HuH-7 (cell line): Measurements from ENCODE around the gene TUBA1C.
"Not testable (repeated sequence)": the region's sequence is repeated elsewhere in the genome, so short reads cannot be mapped to it uniquely, and the experiment has no call there.

Experiments used
- DNase-seq: peaks from one replicate; pipeline ENCODE4 v3.0.0; 2011; ENCODE audit warnings: low spot score

The TUBA1C gene

DNA sequence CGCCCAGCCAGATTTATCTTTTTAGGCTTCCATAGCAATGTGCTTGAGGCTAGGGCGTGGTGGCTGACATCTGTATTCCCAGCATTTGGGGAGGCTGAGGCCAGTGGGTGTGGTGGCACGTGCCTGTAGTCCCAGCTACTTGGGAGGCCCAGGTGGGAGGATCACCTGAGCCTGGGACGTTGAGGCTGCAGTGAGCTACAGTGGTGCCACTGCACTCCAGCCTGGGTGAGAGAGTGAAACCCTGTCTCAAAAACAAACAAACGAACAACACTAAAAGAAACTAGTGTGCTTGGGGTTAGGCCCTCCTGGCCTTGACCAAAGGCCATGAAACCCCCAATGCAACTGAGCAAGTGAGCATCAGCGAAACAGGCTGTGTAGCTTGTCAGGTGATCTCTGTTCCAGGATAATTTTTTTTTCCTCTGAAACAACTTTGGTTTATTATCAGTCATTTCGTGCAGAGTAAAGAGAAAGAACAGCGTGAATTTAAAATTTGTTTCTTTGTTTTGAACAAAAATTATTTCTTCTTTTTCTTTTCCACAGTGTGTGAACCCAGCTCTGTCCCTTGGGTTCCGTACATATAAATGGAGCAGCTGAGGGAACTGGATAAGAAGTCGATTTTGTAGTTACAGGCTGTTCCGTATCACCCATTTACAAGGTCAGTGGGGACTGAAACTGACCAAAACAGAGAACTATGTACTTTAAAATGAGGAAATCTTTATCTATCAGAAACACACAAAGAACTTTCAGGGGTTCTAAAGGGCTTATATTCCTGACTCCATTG is 8.8 kb upstream of the TUBA1C start:
- no peak for DNase-seq

DNA sequence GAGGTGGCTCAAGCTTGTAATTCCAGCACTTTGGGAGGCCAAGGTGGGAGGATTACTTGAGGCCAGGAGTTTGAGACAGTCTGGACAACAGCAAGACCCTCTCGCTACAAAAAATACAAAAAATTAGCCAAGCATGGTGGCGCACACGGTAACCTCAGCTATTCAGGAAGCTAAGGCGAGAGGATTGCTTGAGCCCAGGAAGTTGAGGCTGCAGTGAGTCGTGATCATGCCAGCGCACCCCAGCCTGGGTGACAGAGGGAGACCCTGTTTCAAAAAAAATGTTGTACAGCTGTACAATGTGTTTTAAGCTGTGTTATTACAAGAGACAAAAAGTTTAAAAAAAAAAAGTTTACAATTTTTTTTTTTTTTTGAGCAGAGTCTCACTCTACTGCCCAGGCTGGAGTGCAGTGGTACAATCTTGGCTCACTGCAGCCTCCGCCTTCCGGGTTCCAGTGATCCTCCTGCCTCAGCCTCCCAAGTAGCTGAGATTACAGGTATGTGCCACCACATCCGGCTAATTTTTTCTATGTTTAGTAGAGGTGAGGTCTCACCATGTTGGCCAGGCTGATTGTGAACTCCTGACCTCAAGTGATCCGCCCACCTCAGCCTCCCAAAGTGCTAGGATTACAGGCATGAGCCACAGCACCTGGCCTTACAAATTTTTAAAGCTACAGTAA is 7.2 kb upstream of the TUBA1C start:
- not testable (repeated sequence) for DNase-seq

DNA sequence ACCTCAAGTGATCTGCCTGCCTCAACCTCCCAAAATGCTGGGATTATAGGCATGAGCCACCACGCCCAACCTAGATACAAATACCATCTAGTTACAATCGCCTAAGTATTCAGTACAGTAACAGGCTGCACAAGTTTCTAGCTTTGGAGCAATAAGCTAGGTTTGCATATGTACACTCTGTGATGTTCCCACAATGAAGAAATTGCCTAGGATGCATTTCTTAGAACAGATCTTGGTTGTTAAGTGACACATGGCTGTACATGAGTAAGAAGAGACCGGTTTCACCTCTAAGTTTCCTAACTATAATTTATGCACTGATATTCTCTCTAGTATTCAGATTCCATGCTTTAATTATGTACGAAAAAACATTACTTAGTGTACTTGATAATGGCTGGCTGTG is 5.4 kb upstream of the TUBA1C start:
- DNase-seq, result no peak

DNA sequence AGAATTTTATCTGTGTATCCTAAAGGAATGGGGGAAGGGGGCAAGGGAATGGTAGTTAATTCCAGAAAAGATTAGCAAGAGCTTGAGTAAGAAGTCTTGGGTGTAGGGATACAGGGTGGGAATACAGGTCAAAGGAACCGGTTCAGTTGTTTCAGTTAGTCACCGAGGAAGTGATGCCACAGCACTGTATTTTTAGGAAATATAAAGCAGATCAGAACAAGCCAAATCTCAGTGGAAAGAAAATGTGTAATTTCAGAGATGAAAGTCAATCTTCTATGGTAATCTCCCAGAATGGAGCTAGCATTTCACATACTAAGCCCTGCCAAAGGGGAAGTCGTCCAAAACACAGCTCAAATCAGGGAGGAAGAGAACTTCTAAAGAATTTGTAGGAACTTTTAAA is 4.7 kb upstream of the TUBA1C start:
- no peak for DNase-seq

DNA sequence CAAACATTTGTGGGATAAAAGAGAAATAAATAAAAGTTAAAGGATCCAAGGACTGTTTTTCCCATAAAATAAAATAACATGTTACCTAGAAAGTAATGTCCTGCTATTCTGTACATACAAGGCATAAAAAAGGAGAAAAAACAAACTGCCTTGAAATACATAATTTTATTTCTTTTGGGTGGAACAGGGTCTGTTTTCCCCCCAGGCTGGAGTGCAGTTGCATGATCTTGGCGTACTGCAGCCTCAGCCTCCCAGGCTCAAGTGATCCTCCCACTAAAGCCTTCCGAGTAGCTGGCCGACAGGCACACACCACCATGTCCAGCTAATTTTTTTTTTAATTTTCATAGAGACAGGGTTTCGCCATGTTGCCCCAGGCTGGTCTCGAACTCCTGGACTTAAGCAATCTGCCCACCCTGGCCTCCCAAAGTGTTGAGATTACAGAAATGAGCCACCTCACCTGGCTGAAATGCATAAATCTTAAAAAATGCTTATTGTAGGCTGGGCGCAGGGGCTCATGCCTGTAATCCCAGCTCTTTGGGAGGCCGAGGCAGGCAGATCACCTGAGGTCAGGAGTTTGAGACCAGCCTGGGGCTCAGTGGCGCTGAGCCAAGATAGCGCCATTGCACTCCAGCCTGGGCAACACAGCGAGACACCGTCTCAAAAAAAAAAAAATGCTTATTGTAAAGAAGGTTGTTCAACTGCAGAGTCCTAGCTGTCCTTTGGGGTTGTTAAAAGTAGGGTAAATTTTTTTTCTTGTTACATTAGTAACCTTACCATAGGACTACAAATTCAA is 4.1 kb upstream of the TUBA1C start:
- no peak for DNase-seq

DNA sequence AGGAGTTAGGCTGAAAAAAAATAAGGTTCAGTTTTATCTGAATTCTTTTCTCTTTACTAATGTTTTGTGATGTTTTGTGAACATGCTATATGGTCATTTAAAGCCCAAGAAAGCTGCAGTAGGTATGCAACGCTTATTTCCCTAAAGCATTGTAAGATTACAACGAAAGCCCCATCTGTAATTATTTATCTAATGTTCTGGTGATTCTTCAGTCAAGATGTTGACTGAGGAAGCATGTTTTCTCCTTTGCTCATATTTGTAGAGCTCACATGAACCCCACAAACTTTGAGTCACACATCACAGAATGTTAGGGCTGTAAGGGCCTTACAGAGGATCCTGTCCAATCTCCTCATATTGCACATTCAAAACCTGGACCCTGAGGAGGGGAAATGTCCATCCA is 3.2 kb upstream of the TUBA1C start:
- DNase-seq, result no peak

DNA sequence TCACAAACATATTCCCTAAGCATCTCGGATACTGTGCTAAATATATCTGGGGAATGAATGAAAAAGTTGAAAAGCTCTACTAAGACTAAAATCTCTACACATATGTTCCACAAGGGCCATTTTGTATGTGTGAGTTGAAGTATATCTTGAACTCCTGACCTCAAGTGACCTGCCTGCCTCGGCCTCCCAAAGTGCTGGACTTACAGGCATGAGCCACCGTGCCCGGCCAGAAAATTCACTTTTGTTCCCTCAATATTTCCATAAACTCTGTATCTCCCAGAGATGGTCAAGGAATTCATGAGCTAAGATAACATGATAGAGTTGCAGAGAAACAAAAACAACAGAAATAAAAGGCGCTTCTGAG is 1.5 kb upstream of the TUBA1C start:
- DNase-seq, result no peak

DNA sequence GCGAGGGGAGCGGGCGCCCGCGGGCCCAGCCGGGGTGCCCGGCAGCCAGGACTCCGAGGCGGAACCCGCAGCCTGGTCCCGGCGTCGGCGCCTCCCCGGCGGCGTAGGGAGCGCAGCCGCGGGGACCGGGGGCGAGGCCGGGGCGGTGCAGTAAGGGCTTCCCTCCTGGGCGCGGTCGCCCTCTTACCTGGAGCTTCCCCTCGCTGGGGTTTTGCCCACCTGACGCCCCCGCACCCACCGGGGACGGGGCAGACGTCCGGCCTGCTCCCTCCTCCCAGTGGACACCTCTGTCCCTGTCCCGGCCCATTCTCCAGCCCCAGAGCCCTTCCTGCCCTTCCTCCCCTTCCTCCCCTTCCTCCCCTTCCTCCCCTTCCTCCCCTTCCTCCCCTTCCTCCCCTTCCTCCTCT is 413 bp upstream of the TUBA1C start:
- peak; percentile 48 for DNase-seq

DNA sequence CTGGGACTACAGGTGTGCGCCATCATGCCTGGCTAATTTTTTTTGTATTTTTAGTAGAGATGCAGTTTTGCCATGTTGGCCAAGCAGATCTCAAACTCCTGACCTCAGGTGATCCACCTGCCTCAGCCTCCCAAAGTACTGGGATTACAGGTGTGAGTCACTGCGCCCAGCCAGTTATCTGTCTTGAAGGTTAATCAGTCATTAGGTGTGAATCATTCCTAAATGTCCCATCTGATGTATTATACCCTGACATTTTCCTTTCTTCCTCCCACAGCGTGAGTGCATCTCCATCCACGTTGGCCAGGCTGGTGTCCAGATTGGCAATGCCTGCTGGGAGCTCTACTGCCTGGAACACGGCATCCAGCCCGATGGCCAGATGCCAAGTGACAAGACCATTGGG is 4.3 kb downstream of the TUBA1C start:
- not testable (repeated sequence) for DNase-seq

DNA sequence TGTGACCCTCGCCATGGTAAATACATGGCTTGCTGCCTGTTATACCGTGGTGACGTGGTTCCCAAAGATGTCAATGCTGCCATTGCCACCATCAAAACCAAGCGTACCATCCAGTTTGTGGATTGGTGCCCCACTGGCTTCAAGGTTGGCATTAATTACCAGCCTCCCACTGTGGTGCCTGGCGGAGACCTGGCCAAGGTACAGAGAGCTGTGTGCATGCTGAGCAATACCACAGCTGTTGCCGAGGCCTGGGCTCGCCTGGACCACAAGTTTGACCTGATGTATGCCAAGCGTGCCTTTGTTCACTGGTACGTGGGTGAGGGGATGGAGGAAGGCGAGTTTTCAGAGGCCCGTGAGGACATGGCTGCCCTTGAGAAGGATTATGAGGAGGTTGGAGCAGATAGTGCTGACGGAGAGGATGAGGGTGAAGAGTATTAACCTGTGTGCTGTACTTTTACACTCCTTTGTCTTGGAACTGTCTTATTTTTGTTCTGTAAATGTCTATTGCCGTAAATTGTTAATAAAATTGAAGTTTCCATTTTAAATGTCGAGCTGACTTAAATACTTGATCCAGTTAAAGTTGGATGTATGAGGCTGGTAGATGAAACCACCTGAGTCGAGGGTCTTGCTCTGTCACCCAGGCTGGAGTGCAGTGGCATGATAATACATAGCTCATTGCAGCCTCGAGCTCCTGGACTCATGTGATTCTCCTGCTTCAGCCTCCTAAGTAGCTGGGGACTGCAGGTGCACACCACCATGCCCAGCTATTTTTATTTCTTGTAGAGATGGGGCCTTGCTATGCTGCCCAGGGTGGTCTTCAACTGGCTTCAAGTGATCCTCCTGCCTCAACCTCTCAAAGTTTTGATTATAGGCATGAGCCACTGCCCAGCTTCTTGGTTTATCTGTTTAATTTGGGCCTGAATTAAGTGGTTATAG is 8.2 kb downstream of the TUBA1C start:
- no peak for DNase-seq

DNA sequence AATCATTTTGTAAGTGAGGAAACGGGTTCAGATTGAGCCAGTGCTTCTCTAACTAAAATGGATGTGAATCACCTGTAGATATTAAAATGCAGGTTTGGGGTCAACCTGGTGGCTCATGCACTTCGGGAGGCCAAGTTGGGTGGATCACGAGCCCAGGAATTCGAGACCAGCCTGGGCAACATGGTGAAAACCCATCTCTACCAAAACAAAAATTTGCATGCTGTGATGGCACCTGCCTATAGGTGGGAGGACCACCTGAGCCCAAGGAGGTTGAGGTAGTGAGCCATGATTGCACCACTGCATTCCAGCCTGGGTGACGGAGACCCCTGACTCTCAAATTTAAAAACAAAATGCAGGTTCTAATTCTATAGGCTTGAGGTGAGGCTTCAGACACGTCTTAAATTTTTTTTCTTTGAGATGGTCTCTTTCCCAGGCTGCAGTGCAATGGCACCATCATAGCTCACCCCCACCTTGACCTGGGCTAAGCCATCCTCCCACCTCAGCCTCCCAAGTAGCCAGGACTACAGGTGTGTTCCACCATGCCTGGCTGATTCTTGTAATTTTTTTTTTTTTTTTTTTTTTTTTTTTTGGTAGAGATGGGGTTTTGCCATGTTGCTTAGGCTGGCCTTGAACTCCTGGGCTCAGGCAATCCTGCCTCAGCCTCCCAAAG is 9.0 kb downstream of the TUBA1C start:
- DNase-seq, result no peak

DNA sequence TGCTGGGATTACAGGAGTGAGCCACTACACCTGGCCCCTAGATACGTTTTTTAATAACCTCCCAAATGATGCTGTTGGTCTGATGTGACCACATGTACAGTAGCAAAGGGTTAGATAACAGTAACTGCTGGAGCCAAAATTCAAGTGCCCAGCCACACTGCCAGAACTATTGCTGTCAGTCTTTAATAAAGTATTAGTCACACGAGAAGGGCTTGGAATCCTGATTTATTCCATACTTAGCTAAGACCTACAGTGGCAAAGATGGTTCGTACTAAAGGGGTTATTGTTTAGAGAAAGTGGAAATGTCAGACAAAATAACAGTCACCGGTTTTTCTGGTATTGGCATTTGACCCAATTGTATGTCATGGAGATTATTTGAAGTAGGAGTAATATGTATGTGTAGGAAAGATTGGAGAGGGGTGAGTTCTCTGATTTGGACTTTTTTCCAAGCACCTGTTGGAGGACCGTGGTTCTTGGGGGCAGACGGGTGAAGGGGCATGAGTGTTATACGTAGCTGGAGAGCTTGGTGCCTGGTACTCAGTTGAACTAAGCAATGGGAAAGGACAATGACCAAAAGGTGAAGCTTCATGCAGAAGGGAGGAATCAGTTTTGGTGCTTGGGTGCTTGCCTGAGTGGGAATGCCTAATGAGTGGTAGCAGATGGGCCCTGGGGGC is 9.7 kb downstream of the TUBA1C start:
- DNase-seq, result no peak

DNA sequence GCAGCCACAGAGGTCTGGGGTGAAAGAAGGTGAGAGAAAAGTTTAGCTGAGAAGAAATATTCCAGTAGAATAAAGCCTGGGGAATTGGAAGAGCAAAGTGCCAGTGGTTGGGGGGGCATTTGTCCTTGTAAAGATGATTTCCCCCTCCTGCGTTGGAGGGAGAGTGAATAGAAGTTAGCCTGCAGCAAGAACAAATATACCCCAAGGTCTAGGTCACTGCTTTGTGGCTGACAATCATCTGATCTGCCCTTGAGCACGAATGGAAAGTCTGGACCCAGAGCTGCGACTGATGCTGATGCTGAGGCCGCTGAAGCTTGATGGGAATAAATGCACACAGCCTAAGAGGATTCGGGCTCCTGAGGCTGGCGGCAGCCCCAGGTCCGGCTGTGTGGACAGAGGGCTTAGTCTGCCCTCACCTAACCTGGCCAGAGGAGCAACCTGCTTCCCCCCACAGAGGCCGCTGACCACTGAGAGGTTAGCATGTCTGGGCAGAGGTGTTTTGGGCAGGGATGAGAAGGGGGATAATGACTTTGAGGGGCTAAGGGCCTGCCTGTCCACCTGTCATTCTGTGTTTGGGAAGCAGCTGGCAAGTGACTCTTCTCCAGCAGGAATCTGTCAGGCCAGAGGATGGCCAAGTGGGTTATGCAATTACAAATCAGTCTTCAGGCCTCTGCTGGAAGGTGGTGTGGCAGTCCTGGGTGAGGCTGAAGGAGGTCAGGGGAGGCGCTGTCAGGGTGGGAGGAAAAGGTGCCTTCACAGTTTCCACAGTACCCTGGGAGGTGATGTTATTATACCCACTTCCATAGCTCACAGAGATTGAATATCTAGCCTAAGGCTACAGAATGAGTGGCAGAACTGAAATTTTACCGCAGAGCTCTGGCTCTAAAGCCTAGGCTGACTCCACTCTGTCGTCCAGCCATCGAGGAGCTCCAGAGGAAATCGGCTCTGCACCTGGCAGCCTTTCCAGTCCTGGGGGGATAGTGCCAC is 11.7 kb downstream of the TUBA1C start:
- DNase-seq, result no peak

DNA sequence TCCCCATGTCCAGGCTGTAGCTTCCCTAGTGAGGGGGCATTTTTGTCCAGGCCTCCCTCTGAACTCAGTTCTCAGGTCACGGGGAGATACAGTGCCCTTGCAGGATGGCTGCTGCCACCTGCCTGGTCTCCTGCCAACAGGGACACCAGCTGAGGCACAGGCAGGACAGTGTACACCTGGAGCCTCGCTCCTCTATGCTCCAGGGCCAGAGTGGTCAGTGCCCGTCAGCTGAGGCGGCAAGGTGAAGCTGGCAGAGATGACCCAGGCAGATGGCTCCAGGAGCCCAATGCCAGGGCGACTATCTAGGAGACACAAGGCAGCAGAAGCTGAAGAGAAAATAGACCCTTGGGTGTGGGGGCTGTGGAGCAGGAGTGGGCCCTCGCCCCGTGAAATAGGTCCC is 12.6 kb downstream of the TUBA1C start:
- DNase-seq, result no peak

DNA sequence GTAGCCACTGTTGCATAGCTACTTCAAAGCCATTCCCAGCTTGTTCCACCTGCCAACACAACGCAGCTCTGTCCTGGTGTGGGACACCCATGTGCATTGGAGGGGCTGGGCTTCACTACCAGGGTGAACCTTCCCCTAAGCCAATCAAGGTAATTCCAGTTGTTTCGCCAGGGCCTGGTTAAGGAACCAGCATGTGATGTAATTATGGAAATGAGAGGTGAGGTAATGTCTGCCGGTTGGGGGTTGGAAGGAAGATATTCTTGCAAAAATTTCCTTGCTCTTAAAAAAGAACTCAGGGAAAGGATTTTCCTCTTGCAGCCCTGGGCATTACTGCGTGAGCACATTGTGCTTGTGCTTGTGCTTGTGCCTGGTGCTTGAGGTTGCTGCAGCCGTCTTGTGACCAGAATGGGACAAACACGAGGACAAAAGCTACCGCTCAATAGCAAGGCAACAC is 14.9 kb downstream of the TUBA1C start:
- no peak for DNase-seq

DNA sequence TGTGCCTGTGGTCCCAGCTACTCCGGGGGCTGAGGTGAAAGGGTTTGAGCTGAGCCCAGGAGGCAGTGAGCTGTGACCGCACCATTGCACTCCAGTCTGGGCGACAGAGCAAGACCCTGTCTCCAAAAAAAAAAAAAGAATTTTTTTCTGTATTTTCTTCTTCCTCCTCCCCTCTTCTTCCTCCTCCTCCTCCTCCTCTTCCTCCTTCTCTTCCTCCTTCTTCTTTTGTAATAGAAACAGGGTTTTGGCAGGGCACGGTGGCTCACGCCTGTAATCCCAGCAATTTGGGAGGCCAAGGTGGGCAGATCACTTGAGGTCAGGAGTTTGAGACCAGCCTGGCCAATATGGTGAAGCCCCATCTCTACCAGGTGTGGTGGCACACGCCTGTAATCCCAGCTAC is 15.7 kb downstream of the TUBA1C start:
- DNase-seq, result not testable (repeated sequence)

DNA sequence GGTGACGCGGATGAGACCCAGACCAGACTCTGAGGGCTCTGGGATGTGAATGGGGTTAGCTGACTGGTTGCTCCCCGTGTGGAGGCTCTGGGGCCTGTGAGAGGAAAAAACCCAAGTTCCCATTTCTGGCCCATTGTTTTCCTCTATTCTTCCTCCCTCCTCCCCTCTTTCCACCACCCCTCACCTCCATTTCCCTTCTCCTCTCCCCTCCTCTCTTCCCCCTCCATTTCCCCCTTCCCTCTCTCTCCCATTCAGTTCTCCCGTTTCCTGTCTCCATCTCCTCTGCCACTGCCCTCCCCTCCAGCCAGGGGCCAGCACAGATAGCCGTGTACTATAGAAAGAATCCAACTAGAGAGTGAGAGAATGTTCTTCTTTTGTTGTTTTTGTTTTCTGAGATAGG is 17.4 kb downstream of the TUBA1C start:
- no peak for DNase-seq

DNA sequence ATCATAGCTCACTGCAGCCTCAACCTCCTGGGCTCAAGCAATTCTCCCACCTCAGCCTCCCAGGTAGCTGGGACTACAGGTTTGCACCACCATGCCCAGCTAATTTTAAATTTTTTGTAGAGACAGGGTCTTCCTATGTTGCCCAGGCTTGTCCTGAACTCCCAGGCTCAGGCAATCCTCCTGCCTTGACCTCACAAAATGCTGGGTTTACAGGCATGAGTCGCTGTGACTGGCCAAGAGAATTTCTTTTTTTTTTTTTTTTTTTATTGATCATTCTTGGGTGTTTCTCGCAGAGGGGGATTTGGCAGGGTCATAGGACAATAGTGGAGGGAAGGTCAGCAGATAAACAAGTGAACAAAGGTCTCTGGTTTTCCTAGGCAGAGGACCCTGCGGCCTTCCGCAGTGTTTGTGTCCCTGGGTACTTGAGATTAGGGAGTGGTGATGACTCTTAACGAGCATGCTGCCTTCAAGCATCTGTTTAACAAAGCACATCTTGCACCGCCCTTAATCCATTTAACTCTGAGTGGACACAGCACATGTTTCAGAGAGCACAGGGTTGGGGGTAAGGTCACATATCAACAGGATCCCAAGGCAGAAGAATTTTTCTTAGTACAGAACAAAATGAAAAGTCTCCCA is 18.0 kb downstream of the TUBA1C start:
- not testable (repeated sequence) for DNase-seq
